Right lobe of liver (tissue), 4 donors: Measurements from ENCODE around the gene PARP15.

ENCODE experiments used
- POLR2A ChIP-seq: fragments of 450-650 bp; IDR thresholded peaks from one replicate; pipeline ENCODE4 v1.6.1; 2017; ENCODE audit warnings: antibody characterized with exemption, mild to moderate bottlenecking
- TF ChIP-seq, protein P1 (sequence below), 4 donors: fragments of 200-600 bp in 3 of 4; fragments of 450-650 bp in 1 of 4; IDR thresholded peaks; one replicate each; pipeline versions ENCODE4 v1.5.1 to v1.8.0; 2016 to 2022; ENCODE audit warnings: antibody characterized with exemption in 4 of 4, mild to moderate bottlenecking in 2 of 4
- donor health status: DM: no; HTN: no; CAD: no.
- donor health status: DM: no; HTN: no; CAD: no.
- donor health status: DM: no; HTN: yes; CAD: no.

DNA sequence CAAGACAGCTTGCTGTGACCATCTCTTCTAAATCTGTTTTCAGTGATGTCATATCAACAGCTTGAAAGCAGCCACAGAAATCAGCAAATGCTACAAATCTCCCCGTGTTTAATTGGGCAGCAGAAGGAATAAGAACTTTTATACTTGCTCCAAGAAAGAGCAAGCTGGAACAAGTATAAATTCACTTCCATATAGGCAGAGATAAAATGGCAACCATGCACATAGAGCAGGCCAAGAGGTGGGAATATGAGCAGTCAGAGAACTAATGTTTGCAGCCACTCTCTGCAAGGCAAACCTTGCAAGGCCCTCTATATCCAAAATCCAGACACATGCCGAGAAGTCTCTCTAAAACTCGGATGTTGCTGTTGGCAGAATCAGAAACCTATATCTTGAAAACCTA, 29.4 kb upstream of the PARP15 start:
- TF ChIP-seq, protein P1, sequence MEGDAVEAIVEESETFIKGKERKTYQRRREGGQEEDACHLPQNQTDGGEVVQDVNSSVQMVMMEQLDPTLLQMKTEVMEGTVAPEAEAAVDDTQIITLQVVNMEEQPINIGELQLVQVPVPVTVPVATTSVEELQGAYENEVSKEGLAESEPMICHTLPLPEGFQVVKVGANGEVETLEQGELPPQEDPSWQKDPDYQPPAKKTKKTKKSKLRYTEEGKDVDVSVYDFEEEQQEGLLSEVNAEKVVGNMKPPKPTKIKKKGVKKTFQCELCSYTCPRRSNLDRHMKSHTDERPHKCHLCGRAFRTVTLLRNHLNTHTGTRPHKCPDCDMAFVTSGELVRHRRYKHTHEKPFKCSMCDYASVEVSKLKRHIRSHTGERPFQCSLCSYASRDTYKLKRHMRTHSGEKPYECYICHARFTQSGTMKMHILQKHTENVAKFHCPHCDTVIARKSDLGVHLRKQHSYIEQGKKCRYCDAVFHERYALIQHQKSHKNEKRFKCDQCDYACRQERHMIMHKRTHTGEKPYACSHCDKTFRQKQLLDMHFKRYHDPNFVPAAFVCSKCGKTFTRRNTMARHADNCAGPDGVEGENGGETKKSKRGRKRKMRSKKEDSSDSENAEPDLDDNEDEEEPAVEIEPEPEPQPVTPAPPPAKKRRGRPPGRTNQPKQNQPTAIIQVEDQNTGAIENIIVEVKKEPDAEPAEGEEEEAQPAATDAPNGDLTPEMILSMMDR (IDR thresholded peaks at IDR 0.05) = no peak
- TF ChIP-seq POLR2A = no peak
